Adrenal gland (tissue), 12 donors: Measurements from ENCODE around the gene MDN1. TPM values are rescaled to one million over a fixed set of nuclear protein-coding genes. Genes with fewer than 3 reads are reported as not detected.

Source experiments
- DNase-seq, 7 donors: peaks; one replicate each; pipeline ENCODE4 v3.0.0-alpha.2; 2019 to 2020
- H3K27ac ChIP-seq, 5 donors: fragments of 200-600 bp; sonication (generic) in 4 of 5; 1 replicate in 3 of 5; 2 replicates in 2 of 5; pipeline versions ENCODE4 v1.5.1 to v1.8.0; 2016 to 2020; ENCODE audit warnings: mild to moderate bottlenecking in 1 of 5
- H3K27me3 ChIP-seq: fragments of 200-600 bp; 2 replicates; pipeline ENCODE4 v1.8.0; 2021
- H3K36me3 ChIP-seq, 2 donors: fragments of 200-600 bp; replicated peaks in 1 of 2; 1 replicate in 1 of 2; 2 replicates in 1 of 2; pipeline versions ENCODE4 v1.5.1 to v1.8.0; 2018 to 2022
- H3K4me1 ChIP-seq, 2 donors: fragments of 200-600 bp; replicated peaks in 1 of 2; 1 replicate in 1 of 2; 2 replicates in 1 of 2; pipeline versions ENCODE4 v1.5.1 to v1.8.0; 2018 to 2021
- H3K4me3 ChIP-seq, 4 donors: fragments of 200-600 bp; sonication (generic) in 3 of 4; one replicate each; pipeline ENCODE4 v1.5.1; 2016 to 2018
- H3K9me3 ChIP-seq, 3 donors: fragments of 200-600 bp; sonication (generic) in 1 of 3; replicated peaks in 1 of 3; 1 replicate in 2 of 3; 2 replicates in 1 of 3; pipeline versions ENCODE4 v1.5.1 to v1.8.0; 2016 to 2021
- POLR2A ChIP-seq, 2 donors: fragments of 450-650 bp; IDR thresholded peaks; one replicate each; pipeline ENCODE4 v1.6.1; 2017; ENCODE audit warnings: antibody characterized with exemption in 2 of 2, mild to moderate bottlenecking in 2 of 2, moderate library complexity in 1 of 2
- WGBS, 4 donors: extraction: QIAGEN DNeasy Blood & Tissue Kit in 2 of 4; methylation state at CpG; one replicate each; pipeline versions ENCODE4 v1.1.5 to v1.1.7; 2013 to 2017; 5-methylcytosine and 5-hydroxymethylcytosine counted together
- intact Hi-C, 2 donors: fragments of 100-400 bp; cut with DNase I; formaldehyde crosslinking; loops; one replicate each; pipeline versions ENCODE4 v1.14.1 to v1.15.0; 2022 to 2023
- polyA plus RNA-seq, 3 donors: library from polyadenylated mRNA; stranded (reverse); fragments of 200-250 nt in 2 of 3; fragments of 350-450 nt in 1 of 3; fragmentation: Illumina TruSeq in 1 of 3; extraction: RNeasy Lipid Tissue Mini Kit (QIAGEN cat#74804) in 1 of 3; gene quantifications; one replicate each; pipeline ENCODE4 v1.2.3, GENCODE V29; 2013 to 2014
- total RNA-seq, 9 donors: library from RNA; depleted of rRNA in 4 of 9; stranded (reverse); fragments of >200 nt in 4 of 9; fragments of 120-200 nt in 1 of 9; fragmentation: NEBNext Ultra II Directional in 1 of 9; extraction: Animal tissue kit (Norgen Biotek cat#: 25700) in 1 of 9; gene quantifications; one replicate each; pipeline versions ENCODE4 v1.1.0 to v1.2.4, GENCODE V29; 2013 to 2023
- TF ChIP-seq, protein P1 (sequence below), 6 experiments: fragments of 450-650 bp in 4 of 6; fragments of 200-600 bp in 2 of 6; sonication (generic) in 1 of 6; IDR thresholded peaks; 1 replicate in 5 of 6; 2 replicates in 1 of 6; pipeline versions ENCODE4 v1.5.1 to v1.8.0; 2016 to 2021; ENCODE audit warnings: antibody characterized with exemption in 6 of 6, mild to moderate bottlenecking in 2 of 6, moderate library complexity in 1 of 6
- donor health status: healthy with polysubstance abuse.
- donor health status: Bipolar disorder and iron deficiency.
- donor health status: DM: yes; HTN: yes; CAD: no.
- donor health status: DM: no; HTN: no; CAD: no.
- donor health status: DM: no; HTN: no; CAD: no.
- donor health status: DM: yes; HTN: yes; CAD: no.

The MDN1 gene
- total and polyA plus RNA-seq, 12 donors, result 15.0 to 74.1 (median 28.4) TPM

DNA sequence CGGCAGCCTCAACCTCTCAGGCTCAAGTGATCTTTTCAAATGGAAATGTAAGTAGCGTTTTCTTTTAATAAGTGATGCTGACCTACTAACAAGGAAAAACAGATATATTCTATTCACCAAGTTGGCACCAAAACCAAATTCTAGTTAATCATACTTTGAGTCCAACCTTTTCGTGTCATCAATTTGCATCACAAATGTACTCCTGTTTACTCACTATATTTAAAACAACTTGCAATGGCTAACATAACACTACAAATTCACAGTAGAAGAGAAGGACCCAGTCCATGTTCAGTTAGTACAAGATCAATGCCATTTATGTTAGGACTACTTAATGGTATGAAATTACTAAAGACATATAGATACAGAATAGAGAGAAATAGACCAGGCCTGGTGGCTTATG is 50.0 kb downstream of the MDN1 start:
- H3K27me3 ChIP-seq, result no peaks in the 10 kb centered on the region
- no peaks in the 10 kb centered on the region for H3K9me3 ChIP-seq
- no peaks in the 10 kb centered on the region for H3K4me1 ChIP-seq
- no peak for DNase-seq
- H3K4me3 ChIP-seq, result no peak overlapping the region
- 93 to 100% (median 96%) methylated on average over 3 of the region's 3 CpGs for WGBS, 4 donors
- TF ChIP-seq, protein P1, sequence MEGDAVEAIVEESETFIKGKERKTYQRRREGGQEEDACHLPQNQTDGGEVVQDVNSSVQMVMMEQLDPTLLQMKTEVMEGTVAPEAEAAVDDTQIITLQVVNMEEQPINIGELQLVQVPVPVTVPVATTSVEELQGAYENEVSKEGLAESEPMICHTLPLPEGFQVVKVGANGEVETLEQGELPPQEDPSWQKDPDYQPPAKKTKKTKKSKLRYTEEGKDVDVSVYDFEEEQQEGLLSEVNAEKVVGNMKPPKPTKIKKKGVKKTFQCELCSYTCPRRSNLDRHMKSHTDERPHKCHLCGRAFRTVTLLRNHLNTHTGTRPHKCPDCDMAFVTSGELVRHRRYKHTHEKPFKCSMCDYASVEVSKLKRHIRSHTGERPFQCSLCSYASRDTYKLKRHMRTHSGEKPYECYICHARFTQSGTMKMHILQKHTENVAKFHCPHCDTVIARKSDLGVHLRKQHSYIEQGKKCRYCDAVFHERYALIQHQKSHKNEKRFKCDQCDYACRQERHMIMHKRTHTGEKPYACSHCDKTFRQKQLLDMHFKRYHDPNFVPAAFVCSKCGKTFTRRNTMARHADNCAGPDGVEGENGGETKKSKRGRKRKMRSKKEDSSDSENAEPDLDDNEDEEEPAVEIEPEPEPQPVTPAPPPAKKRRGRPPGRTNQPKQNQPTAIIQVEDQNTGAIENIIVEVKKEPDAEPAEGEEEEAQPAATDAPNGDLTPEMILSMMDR (IDR thresholded peaks at IDR 0.05), result no peak
- no peak for TF ChIP-seq POLR2A (IDR thresholded peaks at IDR 0.05)
- no peak overlapping the region for H3K27ac ChIP-seq
- peaks cover 0 to 44% of the 10 kb centered on the region in 2 donors for H3K36me3 ChIP-seq
- intact Hi-C loops, result no loop called here

DNA sequence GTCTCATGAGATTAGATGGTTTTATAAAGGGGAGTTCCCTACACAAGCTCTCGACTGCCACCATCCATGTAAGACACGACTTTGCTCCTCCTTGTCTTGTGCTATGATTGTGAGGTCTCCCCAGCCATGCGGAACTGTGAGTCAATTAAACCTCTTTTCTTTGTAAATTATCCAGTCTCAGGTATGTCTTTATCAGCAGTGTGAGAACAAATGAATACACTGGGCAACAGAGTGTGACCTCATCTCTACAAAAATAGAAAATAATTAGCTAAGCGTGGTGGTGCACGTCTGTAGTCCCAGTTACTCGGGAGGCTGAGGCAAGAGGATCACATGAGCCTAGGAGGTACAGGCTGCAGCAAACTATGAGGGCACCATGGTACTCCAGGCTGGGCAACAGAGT is 51.3 kb downstream of the MDN1 start:
- TF ChIP-seq, protein P1 (IDR thresholded peaks at IDR 0.05), result no peak
- no peak for TF ChIP-seq POLR2A (IDR thresholded peaks at IDR 0.05)
- Histone ChIP-seq H3K4me3 (no peak overlapping the region), H3K27ac (no peak overlapping the region), H3K27me3 (no peaks in the 10 kb centered on the region), H3K36me3 (peaks cover 0 to 38% of the 10 kb centered on the region in 2 donors), H3K9me3 (no peaks in the 10 kb centered on the region), H3K4me1 (no peaks in the 10 kb centered on the region)
- intact Hi-C loops, result no loop called here
- 77 to 95% (median 93%) methylated on average over 6 of the region's 6 CpGs for WGBS, 4 donors
- no peak for DNase-seq

DNA sequence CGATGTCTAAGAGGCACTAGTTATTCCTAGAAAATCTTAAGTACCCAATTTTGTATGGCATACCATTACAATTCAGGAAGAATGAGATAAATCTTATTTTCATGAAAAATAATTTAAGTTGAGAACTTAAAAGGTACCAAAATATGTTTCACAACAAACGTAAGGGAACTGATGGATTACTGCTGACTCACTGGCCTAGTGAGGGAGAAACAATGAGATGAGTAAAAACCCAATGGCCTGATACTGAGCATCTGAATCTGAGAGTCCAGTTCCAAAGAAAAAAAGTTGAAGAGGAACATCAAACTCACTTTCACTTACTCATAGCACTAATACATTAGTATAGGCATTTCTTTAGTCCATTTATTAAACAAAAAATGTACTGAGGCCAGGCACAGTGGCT is 56.0 kb downstream of the MDN1 start:
- H3K36me3 ChIP-seq, result peaks cover 0 to 15% of the 10 kb centered on the region in 2 donors
- no peak overlapping the region for H3K27ac ChIP-seq
- WGBS, 4 donors, result 60 to 65% (median 64%) methylated on average over 2 of the region's 2 CpGs
- no peak for DNase-seq
- no peaks in the 10 kb centered on the region for H3K9me3 ChIP-seq
- no peaks in the 10 kb centered on the region for H3K27me3 ChIP-seq
- TF ChIP-seq, protein P1 (IDR thresholded peaks at IDR 0.05), result no peak
- no peak for TF ChIP-seq POLR2A (IDR thresholded peaks at IDR 0.05)
- H3K4me3 ChIP-seq, result no peak overlapping the region
- H3K4me1 ChIP-seq, result peaks cover 0 to 6% of the 10 kb centered on the region in 2 donors
- intact Hi-C loops, result no loop called here

DNA sequence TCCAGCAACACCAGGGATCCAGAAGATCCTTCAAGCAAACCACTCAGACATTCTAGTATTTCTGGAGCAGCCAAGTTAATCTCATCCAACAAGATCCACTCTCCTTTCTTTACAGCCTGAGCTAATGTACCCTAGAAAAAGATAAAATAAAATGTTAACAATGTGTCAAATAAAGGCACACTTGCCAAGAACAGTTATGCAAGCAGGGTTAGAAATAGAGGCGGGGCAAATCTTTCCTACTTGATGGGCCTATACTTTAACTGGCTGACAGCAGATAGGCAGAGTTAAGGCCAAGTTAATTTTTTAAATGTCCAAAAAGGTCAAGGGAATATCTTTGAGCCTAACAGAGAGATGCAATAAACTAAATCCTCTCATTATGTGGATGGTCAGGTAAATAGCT is 60.8 kb downstream of the MDN1 start:
- intact Hi-C loops, result no loop called here

More for the DNA sequence above, 60.8 kb downstream of the MDN1 start:
- Histone ChIP-seq H3K36me3 (peaks cover 0 to 39% of the 10 kb centered on the region in 2 donors), H3K27ac (no peak overlapping the region), H3K4me1 (peaks cover 0 to 6% of the 10 kb centered on the region in 2 donors), H3K9me3 (no peaks in the 10 kb centered on the region), H3K4me3 (no peak overlapping the region), H3K27me3 (no peaks in the 10 kb centered on the region)
- 44 to 74% (median 51%) methylated on average over 1 of the region's 1 CpG for WGBS, 4 donors
- TF ChIP-seq, protein P1 (IDR thresholded peaks at IDR 0.05), result no peak
- no peak for TF ChIP-seq POLR2A (IDR thresholded peaks at IDR 0.05)
- DNase-seq, result no peak
